NCI-H526 (cell line): ENCODE measurements around the gene TMEM237.
"Not testable (repeated sequence)": the region's sequence is repeated elsewhere in the genome, so short reads cannot be mapped to it uniquely, and the experiment has no call there.

Experiments
- DNase-seq, 2 experiments: peaks; one replicate each; lab custom pipeline; 2025; lab: John Stamatoyannopoulos, UW

TMEM237 gene

GRCh38 chr2:201643216-201643890, at the start of gene TMEM237:
Gene TMEM237 (minus strand): TSS chr2:201643503. CDS start chr2:201643400, 103 bp downstream.
- DNase-seq: peak in 1 of 2 experiments; percentile 45

- no peak for DNase-seq
Observed at GRCh38 chr2:201685156-201685555, 41.9 kb upstream of the TMEM237 start.

- DNase-seq: peak in 1 of 2 experiments; percentile 37
Observed at GRCh38 chr2:201680743-201681142, 37.4 kb upstream of the TMEM237 start.

GRCh38 chr2:201678401-201678800, 35.1 kb upstream of the TMEM237 start:
- DNase-seq: no peak

GRCh38 chr2:201675454-201675853, 32.2 kb upstream of the TMEM237 start:
- DNase-seq: no peak

GRCh38 chr2:201674794-201675193, 31.5 kb upstream of the TMEM237 start:
- DNase-seq: peak in 1 of 2 experiments; percentile 9

- DNase-seq: no peak
Observed at GRCh38 chr2:201674298-201674697, 31.0 kb upstream of the TMEM237 start.

- no peak for DNase-seq
Observed at GRCh38 chr2:201673546-201673945, 30.2 kb upstream of the TMEM237 start.

- DNase-seq: not testable (repeated sequence)
Observed at GRCh38 chr2:201671205-201671604, 27.9 kb upstream of the TMEM237 start.

- no peak for DNase-seq
Observed at GRCh38 chr2:201669865-201670264, 26.6 kb upstream of the TMEM237 start.

- DNase-seq: no peak
Observed at GRCh38 chr2:201668402-201668910, 25.2 kb upstream of the TMEM237 start.

GRCh38 chr2:201664334-201664733, 21.0 kb upstream of the TMEM237 start:
- no peak for DNase-seq

GRCh38 chr2:201661366-201661765, 18.1 kb upstream of the TMEM237 start:
- DNase-seq: no peak

- DNase-seq: no peak
Observed at GRCh38 chr2:201660293-201660895, 17.1 kb upstream of the TMEM237 start.

- no peak for DNase-seq
Observed at GRCh38 chr2:201656740-201657139, 13.4 kb upstream of the TMEM237 start.

GRCh38 chr2:201656102-201656501, 12.8 kb upstream of the TMEM237 start:
- DNase-seq: no peak

- no peak for DNase-seq
Observed at GRCh38 chr2:201654616-201655384, 11.5 kb upstream of the TMEM237 start.

GRCh38 chr2:201653221-201653620, 9.9 kb upstream of the TMEM237 start:
- DNase-seq: no peak

GRCh38 chr2:201649442-201649841, 6.1 kb upstream of the TMEM237 start:
- DNase-seq: no peak

- no peak for DNase-seq
Observed at GRCh38 chr2:201647431-201647830, 4.1 kb upstream of the TMEM237 start.

- no peak for DNase-seq
Observed at GRCh38 chr2:201644001-201644400, 698 bp upstream of the TMEM237 start.

GRCh38 chr2:201642579-201643215, 606 bp downstream of the TMEM237 start:
- peak; percentile 34 to 85 for DNase-seq
